ENCODE data around the gene NINL.

DNA sequence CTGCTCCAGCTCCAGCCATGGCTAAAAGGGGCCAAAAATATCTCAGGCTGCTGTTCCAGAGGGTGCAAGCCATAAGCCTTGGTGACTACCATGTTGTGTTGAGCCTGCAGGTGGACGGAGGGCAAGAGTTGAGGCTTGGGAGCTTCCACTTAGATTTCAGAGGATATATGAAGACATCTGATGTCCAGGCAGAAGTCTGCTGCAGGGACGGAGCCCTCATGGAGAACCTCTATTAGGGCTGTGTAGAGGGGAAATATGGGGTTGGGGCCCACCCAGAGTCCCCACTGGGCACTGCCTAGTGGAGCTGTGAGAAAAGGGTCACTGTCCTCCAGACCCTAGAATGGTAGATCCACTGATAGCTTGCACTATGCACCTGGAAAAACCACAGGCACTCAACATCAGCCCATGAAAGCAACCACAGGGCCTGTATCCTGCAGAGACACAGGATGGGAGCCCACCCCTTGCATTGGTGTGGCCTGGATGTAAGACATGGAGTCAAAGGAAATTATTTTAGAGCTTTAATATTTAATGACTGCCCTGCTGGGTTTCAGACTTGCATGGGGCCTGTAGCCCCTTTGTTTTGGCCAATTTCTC is 70.5 kb downstream of the NINL start:
- TF ChIP-seq EZH2 (IDR thresholded peaks at IDR 0.05; ENCODE audit: borderline replicate concordance) (no peak), EZH2phosphoT487 (IDR thresholded peaks at IDR 0.05; ENCODE audit: low read depth, severe bottlenecking, unreplicated experiment) (no peak)
- TF ChIP-seq, protein P1, sequence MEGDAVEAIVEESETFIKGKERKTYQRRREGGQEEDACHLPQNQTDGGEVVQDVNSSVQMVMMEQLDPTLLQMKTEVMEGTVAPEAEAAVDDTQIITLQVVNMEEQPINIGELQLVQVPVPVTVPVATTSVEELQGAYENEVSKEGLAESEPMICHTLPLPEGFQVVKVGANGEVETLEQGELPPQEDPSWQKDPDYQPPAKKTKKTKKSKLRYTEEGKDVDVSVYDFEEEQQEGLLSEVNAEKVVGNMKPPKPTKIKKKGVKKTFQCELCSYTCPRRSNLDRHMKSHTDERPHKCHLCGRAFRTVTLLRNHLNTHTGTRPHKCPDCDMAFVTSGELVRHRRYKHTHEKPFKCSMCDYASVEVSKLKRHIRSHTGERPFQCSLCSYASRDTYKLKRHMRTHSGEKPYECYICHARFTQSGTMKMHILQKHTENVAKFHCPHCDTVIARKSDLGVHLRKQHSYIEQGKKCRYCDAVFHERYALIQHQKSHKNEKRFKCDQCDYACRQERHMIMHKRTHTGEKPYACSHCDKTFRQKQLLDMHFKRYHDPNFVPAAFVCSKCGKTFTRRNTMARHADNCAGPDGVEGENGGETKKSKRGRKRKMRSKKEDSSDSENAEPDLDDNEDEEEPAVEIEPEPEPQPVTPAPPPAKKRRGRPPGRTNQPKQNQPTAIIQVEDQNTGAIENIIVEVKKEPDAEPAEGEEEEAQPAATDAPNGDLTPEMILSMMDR (IDR thresholded peaks at IDR 0.05; ENCODE audit: poor library complexity): no peak
